Measurements from ENCODE around the gene HLA-A. TPM values are rescaled to one million over a fixed set of nuclear protein-coding genes. Genes with fewer than 3 reads are reported as not detected.

The HLA-A gene
- total RNA-seq, 4 donors from 2014 or later: 243 to 610 (median 499) TPM

DNA sequence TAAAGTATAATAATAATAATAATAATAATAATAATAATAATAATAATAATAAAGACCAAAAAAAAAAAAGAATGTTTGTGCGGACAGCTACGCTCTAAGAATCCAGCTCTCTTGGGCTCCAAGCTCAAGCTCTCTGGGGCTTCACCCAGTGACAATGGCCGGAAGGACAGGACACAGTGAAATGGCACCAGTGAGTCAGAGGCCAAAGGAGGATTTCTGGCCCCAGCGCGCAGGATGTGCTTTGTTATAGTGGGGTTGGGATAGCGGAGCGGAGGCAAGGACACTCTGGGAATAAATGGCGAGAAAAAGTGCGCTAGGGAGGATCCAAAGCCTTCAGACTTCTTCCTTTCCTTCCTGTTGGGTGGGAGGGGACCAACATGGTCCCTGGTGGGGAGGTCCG is 38.2 kb downstream of the HLA-A start:
- H3K4me3 ChIP-seq: no peak overlapping the region

DNA sequence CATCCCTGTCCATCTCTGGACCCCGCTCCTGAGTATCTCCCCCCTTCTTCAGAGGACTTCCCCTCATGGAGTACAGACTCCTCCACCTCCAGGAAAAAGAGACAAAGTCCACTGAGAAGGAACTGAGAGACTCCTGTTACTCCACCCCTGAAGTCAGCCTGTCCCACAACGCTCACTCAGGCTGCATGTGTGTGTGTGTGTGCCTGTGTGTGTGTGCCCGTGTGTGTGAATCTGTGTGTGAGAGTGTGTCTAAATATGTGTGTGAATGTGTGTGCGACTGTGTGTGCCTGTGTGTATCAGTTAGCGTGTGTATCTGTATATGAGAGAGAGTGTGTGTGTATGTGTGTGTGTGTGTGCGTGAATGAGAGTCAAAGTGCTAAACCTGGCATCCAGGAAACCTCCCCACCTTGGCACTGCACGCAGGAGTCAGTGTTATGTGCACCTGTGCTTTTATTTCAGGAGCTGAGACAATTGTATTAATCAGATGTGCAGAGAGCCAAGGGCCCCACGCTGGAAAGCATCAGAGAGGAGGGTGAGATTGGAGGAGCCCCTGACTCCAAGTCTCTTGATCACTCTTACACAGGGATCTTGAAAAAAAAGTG is 39.0 kb downstream of the HLA-A start:
- Histone ChIP-seq H3K27ac (replicated peaks in 1 of 4) (no peak overlapping the region), H3K9me3 (no peaks in the 10 kb centered on the region), H3K36me3 (no peaks in the 10 kb centered on the region), H3K4me1 (peaks cover 5 to 10% (median 7%) of the 10 kb centered on the region in 4 donors), H3K27me3 (no peaks in the 10 kb centered on the region), H3K4me3 (no peak overlapping the region)
- intact Hi-C loops (cut with DNase I): no loop called here
- DNase-seq (ENCODE audit: extremely low spot score): no peak
- TF ChIP-seq EP300 (IDR thresholded peaks at IDR 0.05): no peak
- TF ChIP-seq, protein P1, sequence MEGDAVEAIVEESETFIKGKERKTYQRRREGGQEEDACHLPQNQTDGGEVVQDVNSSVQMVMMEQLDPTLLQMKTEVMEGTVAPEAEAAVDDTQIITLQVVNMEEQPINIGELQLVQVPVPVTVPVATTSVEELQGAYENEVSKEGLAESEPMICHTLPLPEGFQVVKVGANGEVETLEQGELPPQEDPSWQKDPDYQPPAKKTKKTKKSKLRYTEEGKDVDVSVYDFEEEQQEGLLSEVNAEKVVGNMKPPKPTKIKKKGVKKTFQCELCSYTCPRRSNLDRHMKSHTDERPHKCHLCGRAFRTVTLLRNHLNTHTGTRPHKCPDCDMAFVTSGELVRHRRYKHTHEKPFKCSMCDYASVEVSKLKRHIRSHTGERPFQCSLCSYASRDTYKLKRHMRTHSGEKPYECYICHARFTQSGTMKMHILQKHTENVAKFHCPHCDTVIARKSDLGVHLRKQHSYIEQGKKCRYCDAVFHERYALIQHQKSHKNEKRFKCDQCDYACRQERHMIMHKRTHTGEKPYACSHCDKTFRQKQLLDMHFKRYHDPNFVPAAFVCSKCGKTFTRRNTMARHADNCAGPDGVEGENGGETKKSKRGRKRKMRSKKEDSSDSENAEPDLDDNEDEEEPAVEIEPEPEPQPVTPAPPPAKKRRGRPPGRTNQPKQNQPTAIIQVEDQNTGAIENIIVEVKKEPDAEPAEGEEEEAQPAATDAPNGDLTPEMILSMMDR (IDR thresholded peaks at IDR 0.05): no peak
- TF ChIP-seq POLR2AphosphoS5 (IDR thresholded peaks at IDR 0.05): no peak
- TF ChIP-seq POLR2A (IDR thresholded peaks at IDR 0.05; ENCODE audit: low read depth): no peak
- WGBS: 83% methylated on average over 8 of the region's 8 CpGs

More for the DNA sequence above, 38.2 kb downstream of the HLA-A start:
- DNase-seq (ENCODE audit: extremely low spot score): no peak
- 92% methylated on average over 10 of the region's 10 CpGs for WGBS
- intact Hi-C loops (cut with DNase I): no loop called here
- Histone ChIP-seq H3K27me3 (no peaks in the 10 kb centered on the region), H3K9me3 (no peaks in the 10 kb centered on the region), H3K36me3 (no peaks in the 10 kb centered on the region), H3K4me1 (peaks cover 13 to 18% (median 15%) of the 10 kb centered on the region in 4 donors), H3K27ac (replicated peaks in 1 of 4) (no peak overlapping the region)
- TF ChIP-seq POLR2A (IDR thresholded peaks at IDR 0.05; ENCODE audit: low read depth): no peak
- TF ChIP-seq EP300 (IDR thresholded peaks at IDR 0.05): no peak
- TF ChIP-seq, protein P1 (IDR thresholded peaks at IDR 0.05): no peak
- no peak for TF ChIP-seq POLR2AphosphoS5 (IDR thresholded peaks at IDR 0.05)

DNA sequence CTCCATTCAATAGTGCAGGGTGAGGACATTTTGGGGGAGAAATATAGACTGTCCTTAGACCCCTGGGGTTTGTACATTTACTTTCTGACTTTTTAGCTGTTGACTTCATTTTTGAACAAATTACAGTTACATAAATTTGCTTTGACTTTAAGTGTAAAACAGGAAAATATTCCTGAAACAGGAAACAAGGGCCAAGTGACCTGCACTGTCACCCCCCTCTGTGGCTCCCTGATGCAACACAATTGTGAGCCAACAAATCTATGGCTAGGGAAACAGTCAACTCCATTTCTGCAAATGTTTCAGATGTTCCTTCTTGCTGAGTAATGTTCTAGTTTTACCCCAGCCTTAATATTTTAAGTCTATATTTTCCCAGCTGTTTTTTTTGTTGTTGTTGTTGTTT is 39.8 kb downstream of the HLA-A start:
- no peak for DNase-seq (ENCODE audit: extremely low spot score)
- intact Hi-C loops (cut with DNase I): no loop called here
- Histone ChIP-seq H3K36me3 (no peaks in the 10 kb centered on the region), H3K27me3 (no peaks in the 10 kb centered on the region), H3K4me3 (no peak overlapping the region), H3K9me3 (no peaks in the 10 kb centered on the region), H3K27ac (replicated peaks in 1 of 4) (no peak overlapping the region), H3K4me1 (peaks cover 4 to 9% (median 6%) of the 10 kb centered on the region in 4 donors)
- no peak for TF ChIP-seq POLR2A (IDR thresholded peaks at IDR 0.05; ENCODE audit: low read depth)
- TF ChIP-seq POLR2AphosphoS5 (IDR thresholded peaks at IDR 0.05): no peak
- no peak for TF ChIP-seq EP300 (IDR thresholded peaks at IDR 0.05)
- TF ChIP-seq, protein P1 (IDR thresholded peaks at IDR 0.05): no peak

DNA sequence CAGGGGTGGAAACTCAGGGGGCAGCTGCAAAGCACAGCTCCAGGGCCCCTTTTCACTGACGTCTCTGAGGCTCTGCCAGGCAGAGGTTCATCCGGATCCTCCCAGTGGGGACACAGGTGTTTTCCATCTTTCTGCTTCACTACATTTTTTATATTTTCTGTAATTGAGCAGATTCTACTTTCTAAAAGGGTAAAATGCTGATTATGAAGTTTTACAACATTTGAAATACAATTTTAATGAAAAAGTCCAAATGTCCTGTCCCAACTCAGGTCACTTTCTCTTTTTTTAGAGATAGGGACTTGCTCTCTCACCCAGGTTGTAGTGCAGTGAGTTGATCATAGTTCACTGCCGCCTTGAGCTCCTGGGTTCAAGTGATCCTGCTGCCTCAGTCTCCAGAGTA is 41.9 kb downstream of the HLA-A start:
- WGBS: 66% methylated on average over 3 of the region's 3 CpGs
- intact Hi-C loops (cut with DNase I): no loop called here
- no peak overlapping the region for H3K4me3 ChIP-seq
- TF ChIP-seq EP300 (IDR thresholded peaks at IDR 0.05): no peak
- no peaks in the 10 kb centered on the region for H3K4me1 ChIP-seq
- no peaks in the 10 kb centered on the region for H3K27me3 ChIP-seq
- H3K27ac ChIP-seq (replicated peaks in 1 of 4): no peak overlapping the region
- no peak for DNase-seq (ENCODE audit: extremely low spot score)
- no peaks in the 10 kb centered on the region for H3K36me3 ChIP-seq
- no peaks in the 10 kb centered on the region for H3K9me3 ChIP-seq

DNA sequence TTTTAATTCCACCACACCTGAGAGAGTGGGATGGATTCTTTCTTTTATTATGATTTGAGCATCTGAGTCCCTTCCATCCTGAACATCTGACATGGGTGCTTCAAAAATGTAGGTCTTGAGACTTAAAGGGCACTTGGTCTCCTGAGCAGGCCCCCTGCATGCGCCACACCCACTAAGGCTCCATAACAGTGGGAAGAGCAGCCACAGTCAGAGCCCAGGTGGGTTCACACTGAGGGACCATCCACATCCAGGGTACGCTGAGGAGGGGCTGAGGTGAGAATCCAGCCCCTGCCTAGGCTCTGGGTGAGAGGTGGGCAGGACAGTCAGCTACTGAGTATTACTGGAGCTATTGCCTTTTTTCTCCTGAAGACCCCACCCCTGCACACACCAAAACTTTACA is 42.7 kb downstream of the HLA-A start:
- Histone ChIP-seq H3K9me3 (no peaks in the 10 kb centered on the region), H3K4me1 (no peaks in the 10 kb centered on the region), H3K27me3 (no peaks in the 10 kb centered on the region), H3K4me3 (no peak overlapping the region), H3K36me3 (no peaks in the 10 kb centered on the region), H3K27ac (replicated peaks in 1 of 4) (no peak overlapping the region)
- TF ChIP-seq, protein P1 (IDR thresholded peaks at IDR 0.05): no peak
- no peak for DNase-seq (ENCODE audit: extremely low spot score)
- intact Hi-C loops (cut with DNase I): no loop called here
- 100% methylated on average over 1 of the region's 2 CpGs for WGBS

Data from esophagus muscularis mucosa (tissue), 4 donors.